ENCODE results near the gene RBMY1A1.
"Not testable (repeated sequence)": the region's sequence is repeated elsewhere in the genome, so short reads cannot be mapped to it uniquely, and the experiment has no call there.

Gene RBMY1A1

DNA sequence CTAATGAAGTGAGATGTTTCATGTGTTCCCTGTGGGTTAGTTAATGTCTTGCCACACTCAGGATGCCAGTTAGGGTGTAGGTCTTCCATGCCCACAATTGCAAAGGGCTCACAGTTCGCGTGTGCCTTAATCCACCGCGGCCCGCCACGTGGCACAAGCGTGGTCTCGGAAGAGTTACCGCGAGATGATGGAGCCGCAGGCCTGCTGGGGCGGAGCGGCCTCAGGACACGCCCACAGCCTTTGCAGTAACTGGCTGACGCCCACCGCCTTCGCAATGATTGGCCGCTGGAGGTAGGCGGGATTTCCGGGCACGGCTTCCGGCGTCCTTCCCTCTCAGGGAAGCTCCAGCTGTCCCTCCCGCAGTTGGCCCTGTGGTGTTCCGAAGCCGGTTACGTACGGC lies at the start of gene RBMY1A1:
Gene RBMY1A1 (plus strand): TSS at position 301 of the 400 bp plus-strand sequence. CDS start 2,013 bp downstream, outside the sequence.
- DNase-seq: not testable (repeated sequence)

DNA sequence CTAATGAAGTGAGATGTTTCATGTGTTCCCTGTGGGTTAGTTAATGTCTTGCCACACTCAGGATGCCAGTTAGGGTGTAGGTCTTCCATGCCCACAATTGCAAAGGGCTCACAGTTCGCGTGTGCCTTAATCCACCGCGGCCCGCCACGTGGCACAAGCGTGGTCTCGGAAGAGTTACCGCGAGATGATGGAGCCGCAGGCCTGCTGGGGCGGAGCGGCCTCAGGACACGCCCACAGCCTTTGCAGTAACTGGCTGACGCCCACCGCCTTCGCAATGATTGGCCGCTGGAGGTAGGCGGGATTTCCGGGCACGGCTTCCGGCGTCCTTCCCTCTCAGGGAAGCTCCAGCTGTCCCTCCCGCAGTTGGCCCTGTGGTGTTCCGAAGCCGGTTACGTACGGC lies 23.6 kb upstream of the RBMY1A1 start, which contains the start of gene RBMY1B:
Gene RBMY1B (plus strand): TSS at position 301 of the 400 bp plus-strand sequence. CDS start 2,013 bp downstream, outside the sequence.
- not testable (repeated sequence) for DNase-seq

DNA sequence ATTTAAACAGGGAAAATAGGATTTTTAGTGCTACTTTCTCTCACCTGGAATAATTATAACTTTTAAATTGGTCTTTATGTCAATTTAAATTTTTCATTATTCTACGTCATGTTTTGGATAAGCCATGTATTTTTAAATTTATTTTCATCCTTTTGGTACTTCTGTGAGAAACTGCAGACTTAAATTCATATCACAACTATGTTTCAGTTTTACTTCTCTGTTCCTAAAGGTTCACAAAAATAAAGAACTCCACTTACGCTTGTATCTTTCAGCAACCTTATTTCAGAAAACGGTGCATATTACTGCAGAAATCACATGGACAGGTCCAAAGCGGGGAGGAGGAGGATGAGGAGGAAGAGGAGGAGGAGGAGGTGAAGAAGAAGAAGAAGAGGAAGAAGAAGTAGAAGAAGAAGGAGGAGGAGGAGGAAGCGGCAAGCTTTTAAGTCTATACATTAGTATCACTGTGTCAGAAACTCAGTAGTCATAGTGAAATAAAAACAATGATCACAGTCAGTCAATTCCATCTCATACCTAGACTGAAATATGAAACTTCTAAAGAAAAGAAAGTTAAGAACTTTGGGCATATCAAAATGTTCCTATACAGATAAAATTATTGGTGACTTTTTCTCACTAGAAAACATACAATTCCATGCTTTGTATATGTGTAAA lies 24.8 kb downstream of the RBMY1A1 start:
- DNase-seq: not testable (repeated sequence)

DNA sequence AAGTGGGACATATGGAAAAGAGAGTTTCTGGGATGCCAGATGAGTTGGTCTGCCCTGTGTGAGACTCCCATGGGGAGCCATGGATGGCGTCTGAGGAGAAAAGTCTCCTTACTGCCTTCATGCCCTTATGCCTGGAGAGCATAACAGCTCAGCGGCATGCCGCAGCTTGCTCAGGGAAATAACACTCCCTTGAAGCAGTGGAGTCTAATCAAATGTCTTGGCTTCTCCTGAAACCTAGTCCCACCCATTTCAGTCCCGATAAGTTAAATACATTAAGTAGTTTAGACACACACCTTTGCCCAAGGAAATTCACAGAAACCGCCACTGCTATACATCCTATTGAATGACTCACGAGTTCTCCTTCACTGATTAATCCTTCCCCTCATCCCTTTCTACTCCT lies 50.8 kb downstream of the RBMY1A1 start:
- no peak for DNase-seq

DNA sequence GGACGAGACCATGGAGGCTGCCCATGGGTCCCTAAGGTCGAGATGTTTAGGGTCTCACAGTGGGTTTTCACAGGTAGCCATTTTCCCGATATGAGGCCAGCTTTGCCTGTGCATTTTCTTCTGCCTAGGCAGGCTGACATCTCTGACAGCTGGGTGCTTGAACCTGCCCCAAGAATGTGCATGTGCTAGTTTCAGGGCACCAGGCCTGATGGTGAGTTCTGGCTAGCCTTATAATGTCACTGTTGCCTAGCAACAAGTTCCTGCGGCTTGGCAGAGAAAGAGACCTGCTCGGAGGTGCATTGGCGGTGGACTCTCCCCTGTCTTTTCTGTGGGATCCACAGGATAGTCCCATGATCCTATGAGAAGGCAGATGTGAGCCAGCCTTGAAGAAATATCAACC lies 51.8 kb downstream of the RBMY1A1 start:
- not testable (repeated sequence) for DNase-seq

DNA sequence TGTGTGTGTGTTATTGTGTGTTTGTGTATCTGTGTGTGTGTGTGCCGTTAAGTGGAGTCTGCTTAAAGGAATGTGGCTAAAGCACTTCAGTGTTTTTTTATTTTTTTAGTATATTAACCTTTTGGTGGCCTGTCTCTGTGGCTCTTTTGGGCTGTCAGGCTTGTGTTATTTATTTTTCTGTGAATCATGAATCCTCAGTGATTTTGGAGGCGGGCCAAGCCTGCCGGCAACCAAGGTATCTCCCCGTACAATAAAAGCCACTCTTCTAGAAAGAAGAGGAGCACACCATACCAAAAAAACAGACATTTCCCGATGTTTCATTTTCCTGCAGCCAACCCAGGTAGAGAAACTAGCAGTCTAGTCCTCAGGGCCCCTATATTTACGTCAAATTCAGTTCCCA lies 57.4 kb downstream of the RBMY1A1 start:
- no peak for DNase-seq

DNA sequence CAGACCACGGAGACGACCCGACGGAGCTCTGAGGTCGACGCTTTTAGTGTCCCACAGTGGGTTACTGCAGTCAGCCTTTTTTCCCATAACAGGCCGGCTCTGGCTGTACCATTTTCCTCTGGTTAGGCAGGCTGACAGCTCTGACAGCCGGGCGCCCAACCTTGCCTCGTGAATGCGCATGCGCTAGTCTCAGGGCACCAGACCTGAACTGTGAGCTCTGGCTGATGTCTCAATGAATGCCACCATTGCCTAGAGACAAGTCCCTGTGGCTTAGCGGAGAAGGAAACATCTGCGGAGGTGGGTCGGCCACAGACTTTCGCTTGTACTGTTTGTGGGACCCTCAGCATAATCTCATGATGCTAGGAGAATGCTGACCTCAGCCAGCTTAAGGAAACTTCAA lies 61.6 kb downstream of the RBMY1A1 start:
- not testable (repeated sequence) for DNase-seq
